Tongue (tissue), 2 donors: ENCODE results near the gene LMAN2. TPM values are rescaled to one million over a fixed set of nuclear protein-coding genes. Genes with fewer than 3 reads are reported as not detected.

Experiments used
- DNase-seq: peaks from one replicate; pipeline ENCODE4 v3.0.0-alpha.2; 2015
- total RNA-seq: library from RNA; depleted of rRNA; stranded (reverse); fragments of >200 nt; gene quantifications from one replicate; pipeline ENCODE4 v1.2.3, GENCODE V29; 2014

LMAN2 gene
- total RNA-seq, 1 donor from 2014 or later = 159 TPM

GRCh38 chr5:177327539-177328522 is 23.6 kb downstream of the LMAN2 start:
- DNase-seq = no peak

DNA sequence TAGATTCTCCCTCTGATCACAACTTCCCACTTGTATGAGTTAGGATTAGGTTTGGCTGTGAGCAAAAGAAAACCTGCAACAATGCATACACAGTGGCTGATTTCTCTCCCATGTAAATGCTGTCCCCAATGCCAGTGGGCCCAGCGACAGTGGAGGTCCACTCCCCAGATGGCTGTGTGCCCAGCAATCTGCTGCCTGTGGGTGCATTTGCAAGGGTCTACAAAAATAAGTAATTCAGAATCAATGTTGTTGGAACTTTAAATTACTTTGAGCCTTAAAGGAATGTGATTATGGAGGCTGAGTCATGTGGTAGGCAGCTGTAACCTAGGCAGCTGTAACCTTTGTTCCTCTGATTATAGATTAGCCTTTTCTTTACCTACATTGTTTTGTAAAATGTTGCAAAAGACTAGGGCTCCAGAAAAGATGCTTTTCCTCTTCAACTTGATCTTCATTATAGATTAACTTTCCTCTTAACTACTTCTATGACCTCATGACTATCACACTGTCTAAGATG is 25.5 kb downstream of the LMAN2 start:
- no peak for DNase-seq

DNA sequence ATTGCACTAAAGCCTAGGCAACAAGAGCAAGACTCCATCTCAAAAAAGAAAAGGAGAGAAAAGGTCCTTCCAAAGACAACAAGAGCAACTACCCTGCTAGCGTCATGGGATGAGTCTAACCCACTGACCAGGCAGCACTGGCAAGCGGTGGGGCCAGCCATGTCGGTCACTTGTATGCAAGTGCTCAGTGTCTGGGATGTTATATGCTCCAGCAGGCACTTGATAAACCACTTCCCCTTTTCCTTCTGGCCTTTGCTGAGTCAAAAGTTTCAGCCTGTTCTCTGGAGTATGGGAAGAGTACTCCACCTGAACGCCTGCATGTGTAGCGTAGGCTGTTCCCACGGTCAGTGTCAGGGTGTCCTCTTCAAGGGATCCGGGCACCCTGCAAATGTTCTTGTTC is 30.6 kb downstream of the LMAN2 start:
- DNase-seq = no peak

GRCh38 chr5:177319913-177320588 is 31.4 kb downstream of the LMAN2 start:
- no peak for DNase-seq

GRCh38 chr5:177317959-177318377 is 33.5 kb downstream of the LMAN2 start:
- peak; percentile 78 for DNase-seq

GRCh38 chr5:177316005-177316404 is 35.5 kb downstream of the LMAN2 start:
- no peak for DNase-seq

DNA sequence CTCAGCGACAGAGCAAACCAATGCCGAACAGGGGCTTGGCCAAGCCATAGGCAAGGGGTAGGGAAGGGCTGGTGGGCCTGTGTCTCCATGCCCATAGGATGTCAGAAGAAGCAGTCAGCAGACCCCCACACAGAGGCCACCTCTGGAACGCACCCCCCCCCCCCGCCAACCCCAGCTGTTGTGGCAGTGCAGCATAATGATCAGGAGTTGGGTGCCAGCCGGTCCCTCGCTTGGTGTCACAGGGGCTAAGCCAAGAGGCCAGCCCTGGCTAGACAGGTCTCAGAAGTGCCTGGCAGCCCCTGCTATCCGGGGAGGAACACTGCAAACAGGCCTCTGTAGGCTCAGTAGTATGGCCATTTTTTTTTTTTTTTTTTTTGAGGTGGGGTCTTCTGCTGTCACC is 36.1 kb downstream of the LMAN2 start:
- DNase-seq = no peak

DNA sequence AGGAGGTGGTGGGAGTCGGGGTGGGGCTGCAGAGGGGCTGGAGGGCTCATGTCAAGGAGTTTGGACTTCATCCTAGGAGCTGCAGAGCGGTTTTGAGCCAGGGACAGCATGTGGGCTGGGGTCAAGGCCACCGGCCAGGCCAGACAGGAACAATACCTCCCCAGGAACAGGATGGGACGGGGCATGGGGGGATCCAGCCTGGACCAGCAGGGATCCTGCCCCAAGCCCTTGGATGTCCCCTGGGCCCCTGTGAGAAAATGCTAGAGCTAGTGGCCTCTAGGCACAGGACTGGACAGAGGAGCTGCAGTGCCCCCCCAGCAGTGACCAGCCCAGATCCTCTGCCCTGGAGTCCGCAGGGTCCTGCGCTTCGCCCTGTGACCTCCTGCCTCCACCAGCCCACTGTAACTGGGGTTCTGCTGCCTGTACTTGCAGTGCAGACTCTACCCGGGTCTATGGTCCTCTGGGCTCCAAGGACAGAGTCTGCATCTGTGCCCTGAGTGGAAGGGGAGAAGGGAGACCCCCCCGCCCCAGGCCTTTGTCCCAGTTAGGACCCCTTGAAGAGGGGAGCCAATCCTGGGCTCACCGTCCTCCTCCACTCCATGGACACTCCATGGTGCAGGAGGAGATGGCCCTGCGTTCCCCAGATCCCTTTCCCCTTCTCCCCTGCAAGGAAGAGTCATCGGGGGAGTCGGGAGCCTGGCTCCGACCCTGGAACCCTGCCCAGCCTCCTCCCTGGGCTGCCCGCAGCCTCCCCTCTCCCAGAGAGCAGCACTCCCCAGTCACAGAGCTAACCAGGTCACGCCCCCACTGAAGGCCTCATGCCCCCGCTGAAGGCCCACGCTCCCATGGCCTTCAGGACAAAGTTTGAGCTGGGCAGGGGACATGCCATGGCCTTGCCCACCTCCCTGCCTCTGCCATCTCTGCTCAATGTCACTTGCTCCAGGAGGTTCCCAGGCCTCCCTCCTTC is 36.8 kb downstream of the LMAN2 start:
- no peak for DNase-seq

DNA sequence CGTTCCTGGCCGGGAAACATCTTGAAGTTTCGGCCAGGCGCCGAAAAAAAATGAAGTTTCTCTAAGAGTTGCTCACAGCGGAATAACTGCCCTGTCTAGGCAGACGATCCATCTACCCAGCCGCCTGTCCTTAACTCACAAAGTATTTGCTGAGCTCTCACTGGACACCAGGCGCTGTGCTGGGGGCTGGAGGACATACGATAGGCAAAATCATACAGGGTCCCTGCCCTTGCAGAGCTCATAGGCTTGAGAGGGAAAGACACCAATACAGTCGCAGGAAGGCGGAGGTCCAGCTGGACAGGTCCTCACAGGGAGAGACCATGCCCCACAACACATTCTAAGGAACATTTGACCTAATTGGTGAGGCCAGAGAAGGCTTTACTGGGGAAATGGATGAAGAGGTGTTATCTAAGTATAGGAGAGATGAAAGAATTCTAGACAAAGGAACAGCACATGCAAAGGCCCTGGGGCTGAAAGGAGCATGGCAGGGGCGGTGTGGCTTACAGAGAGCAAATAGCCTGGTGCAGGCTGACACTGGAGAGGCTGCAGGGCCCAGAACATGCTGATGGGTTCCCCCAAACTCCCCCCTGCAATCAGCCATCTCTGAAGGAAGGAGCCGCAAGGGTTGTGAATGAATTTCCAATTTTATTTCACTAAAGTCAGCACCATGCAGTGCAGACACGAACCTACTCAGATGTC is 37.8 kb downstream of the LMAN2 start:
- DNase-seq = no peak

DNA sequence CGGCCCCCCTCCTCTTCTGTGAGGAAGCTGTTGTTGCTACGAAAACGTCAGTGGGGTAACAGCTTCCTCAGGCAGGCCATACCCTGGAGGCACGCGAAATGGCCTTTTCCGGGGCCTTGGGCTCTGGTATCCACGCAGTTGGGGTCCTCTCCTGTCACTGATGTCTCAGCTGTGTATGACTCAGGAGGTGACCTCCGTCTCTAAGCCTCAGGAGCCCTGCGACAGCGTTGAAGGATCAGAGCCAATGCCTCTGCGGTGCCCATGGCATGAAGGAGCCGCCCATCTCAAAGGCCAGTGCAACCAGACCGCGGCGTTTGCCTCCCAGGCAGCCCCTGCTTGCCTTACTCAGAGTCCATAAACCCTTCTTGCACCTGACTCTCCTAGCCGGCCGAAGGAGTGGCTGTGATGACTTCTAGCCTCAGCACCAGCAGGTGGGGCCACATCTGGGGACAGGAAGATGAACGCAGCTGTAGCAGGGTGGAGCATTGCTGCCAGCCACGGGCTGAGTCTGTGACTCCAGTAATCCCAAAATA is 38.8 kb downstream of the LMAN2 start:
- DNase-seq = peak; percentile 61

DNA sequence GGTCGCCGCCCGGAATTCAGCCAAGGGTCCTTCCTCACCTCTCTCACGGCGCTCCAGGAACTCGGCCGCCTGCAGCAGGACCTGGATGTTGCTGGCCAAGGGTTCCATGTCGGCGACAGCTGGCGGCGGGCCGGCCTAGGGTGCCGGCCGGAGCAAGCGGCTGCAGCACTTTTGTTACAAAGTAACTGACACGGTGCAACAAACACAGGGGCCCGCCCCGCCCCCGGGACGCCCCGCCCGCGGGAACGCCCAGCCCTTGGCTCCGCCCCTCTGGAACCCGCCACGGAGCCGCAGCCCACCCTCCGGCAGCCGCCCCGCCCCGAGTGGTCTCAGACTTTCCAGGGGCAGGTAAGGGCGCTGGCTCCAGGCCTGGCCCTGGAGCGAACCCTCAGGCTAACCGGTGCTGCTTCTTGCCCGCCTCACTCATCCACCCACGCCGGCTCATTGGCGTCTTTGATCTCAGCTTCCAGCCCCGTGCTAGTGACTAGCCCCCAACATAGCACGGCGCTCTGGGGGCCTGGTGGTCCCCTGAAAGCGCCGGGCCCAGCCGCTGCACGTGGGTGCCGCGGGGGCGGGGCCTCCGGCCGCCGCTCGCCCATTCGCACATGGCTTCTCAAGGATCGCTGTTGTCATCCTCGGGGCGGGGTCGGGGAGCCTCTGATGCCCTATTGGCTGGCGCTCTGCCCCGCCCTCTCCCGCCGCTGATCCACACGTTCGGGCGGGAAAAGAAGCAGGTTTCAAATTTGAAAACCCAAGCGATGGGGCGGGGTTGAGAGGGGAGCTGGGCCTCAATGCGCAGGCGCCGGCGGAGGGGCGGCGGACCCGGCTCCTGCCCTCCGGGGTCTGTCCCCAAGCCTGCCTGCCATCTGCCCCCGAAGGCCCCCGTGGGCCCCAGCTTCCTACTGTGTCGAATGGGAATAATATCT is 39.5 kb downstream of the LMAN2 start, which contains the start of gene MXD3:
TSS of gene MXD3 (minus strand) at position 176 of the 926 bp plus-strand sequence. CDS start at position 108, 68 bp downstream.
- peak; percentile 99 for DNase-seq

DNA sequence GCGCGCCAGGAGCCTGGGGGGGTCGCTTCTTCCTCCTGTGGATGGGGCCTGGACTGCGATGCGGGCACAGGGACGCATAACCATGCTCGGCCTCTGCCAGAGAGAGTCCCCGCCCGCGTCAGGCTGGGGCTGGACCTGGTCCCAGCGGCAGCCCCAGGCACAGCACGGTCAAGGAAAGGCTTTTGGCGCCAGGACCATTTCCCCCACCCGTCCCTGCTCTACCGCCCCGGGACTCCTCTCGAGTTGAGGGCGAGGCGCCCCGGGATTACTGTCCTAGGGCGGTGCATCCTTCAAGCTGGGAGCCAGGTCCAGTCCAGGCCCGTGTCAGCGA is 40.1 kb downstream of the LMAN2 start:
- peak; percentile 18 for DNase-seq

DNA sequence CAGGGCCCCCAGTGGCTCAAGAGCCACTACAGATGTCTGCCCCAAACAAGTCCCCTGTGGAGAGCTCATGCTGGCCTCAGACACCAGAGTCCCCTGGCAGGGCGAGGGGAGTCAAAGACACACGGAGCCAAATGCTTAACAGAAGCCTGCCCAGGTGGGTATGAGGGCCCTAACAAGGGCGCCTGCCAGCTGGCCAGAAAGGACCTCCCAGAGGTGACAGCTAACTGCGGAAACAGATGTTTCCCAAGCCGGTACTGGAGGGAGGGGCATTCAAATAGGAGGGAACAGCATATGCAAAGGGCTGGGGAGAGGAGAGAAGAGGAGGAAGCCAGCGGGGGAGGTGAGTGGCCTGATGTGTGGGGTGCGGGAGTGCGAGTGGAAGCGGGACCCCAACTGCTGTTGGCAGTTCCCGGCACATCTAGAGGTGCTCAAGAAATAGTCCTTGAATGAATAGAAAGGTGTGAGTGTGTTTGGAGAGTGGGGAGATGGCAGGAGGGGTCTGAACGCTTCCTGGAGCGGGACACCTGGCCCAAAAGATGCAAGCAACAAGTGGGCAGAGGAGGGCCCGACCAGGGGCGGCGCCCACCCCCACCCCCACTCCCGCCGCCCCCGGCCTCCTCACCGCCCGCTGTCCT is 40.6 kb downstream of the LMAN2 start:
- peak; percentile 38 for DNase-seq

DNA sequence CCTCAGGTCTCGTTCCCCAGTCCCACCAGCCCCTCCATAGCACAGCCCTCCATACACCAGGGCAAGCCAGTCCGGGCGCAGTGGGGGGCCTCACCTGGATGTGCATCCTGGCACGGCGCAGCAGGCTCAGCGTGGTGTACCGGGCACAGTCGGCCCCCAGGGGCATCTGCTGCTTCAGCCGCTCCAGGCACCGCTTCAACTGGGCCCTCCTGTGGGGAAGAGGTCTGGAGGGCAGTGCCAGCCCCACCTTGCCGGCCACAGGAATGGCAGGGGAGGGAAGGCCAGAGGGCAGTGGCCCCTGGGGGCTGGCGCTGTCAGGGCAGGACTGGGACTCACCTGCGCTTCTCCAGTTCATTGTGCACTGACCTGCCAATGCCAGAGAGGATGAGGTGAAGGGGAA is 41.1 kb downstream of the LMAN2 start:
- DNase-seq = no peak

DNA sequence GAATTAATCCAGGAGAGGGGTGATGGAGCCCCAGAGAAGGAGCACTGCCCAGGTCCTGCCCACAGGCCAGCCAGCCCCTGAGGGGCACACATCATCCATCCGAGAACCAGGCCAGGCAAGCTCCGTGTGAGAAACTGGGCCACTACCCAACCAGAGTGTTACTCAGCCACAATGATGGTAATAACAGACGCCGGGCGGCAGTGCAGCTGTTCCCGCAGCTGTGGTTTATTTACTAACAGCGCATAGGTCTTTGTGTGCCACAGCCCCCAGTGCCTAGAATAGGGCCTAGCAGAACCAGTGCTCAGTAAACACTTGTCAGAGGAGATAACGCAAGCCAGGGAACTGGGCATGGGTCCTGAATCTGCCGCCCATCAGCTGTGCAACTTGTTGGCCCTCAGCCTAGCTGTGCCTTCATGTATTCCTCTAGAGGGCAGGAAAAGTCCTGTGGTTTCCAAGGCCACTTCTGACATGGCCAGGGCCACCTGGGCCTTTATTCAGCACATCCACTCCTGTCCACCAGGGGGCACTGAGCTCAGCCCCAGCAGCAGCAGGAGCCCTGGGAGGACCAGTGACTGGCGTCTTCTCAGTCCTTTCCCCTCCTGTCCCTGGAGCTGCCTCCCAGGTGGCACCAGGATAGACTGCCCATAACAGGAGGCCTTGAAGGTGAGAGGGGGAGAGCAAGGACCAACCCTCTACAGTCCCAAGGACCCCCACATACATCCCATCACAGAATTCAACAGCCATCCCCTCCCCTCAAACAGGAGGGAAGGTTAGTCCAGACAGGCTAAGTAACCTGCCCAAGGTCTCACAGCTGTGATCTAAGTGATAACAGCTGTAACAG is 41.9 kb downstream of the LMAN2 start:
- DNase-seq = peak; percentile 81

GRCh38 chr5:177308740-177309139 is 42.7 kb downstream of the LMAN2 start:
- DNase-seq = no peak

GRCh38 chr5:177307544-177308363 is 43.7 kb downstream of the LMAN2 start:
- DNase-seq = no peak
